Fibroblast of villous mesenchyme (primary cell): Measurements from ENCODE around the gene AFAP1L1. TPM values are rescaled to one million over a fixed set of nuclear protein-coding genes. Genes with fewer than 3 reads are reported as not detected.

ENCODE experiments used
- DNase-seq: peaks from one replicate; pipeline ENCODE4 v3.0.0-alpha.2; 2010; ENCODE audit warnings: low read depth
- H3K4me3 ChIP-seq: 2 replicates; pipeline ENCODE4 v1.5.1; 2011; ENCODE audit warnings: low read depth, mild to moderate bottlenecking, low read length
- total RNA-seq: library from RNA; depleted of rRNA; stranded (reverse); fragments of >200 nt; gene quantifications from 2 replicates; pipeline ENCODE4 v1.2.3, GENCODE V29; 2012
- TF ChIP-seq, protein P1 (sequence below): IDR thresholded peaks from 2 replicates; pipeline ENCODE4 v1.5.1; 2012; ENCODE audit warnings: low read depth, mild to moderate bottlenecking, low read length; ENCODE audit not compliant: insufficient read depth

The AFAP1L1 gene
- total RNA-seq, 1 donor, result 10.8 TPM

DNA sequence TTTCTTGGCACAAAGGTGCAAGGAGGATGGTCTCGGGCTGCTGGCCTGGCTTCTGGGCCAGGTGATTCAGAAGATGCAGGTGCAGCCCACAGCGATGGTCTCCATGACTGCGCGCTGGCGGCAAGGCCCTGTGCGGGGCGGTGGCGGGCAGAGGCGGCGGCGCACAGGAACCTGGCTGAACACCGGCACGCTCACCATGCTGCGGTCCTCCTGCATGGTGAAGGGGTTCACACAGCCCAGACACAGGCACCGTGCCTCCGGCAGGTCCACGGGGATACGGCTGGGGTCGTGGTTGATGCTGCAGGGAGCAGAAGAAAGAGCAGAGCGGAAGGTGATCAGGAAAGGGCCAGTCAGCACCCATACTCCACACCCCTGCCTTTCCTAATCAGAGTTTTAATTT is 102.6 kb downstream of the AFAP1L1 start:
- no peak overlapping the region for H3K4me3 ChIP-seq
- TF ChIP-seq, protein P1, sequence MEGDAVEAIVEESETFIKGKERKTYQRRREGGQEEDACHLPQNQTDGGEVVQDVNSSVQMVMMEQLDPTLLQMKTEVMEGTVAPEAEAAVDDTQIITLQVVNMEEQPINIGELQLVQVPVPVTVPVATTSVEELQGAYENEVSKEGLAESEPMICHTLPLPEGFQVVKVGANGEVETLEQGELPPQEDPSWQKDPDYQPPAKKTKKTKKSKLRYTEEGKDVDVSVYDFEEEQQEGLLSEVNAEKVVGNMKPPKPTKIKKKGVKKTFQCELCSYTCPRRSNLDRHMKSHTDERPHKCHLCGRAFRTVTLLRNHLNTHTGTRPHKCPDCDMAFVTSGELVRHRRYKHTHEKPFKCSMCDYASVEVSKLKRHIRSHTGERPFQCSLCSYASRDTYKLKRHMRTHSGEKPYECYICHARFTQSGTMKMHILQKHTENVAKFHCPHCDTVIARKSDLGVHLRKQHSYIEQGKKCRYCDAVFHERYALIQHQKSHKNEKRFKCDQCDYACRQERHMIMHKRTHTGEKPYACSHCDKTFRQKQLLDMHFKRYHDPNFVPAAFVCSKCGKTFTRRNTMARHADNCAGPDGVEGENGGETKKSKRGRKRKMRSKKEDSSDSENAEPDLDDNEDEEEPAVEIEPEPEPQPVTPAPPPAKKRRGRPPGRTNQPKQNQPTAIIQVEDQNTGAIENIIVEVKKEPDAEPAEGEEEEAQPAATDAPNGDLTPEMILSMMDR, result no peak
- no peak for DNase-seq

DNA sequence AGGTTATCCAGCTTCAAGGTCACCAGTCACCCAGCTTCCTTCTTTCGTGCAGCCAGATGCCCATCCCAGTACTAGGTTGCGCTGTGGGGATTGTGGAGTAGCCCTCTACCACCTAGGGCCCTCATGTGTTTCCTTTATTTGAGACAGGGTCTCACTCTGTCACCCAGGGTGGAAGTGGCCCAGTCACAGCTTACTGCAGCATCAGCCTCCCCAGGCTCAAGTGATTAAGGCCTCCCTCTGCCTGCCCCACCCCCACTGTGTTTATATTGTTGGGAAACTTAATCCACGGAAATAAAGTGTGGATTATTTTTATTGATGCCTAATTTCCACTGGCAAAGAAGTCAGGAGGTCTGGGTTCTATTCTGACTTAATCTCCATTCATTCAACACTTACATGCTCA is 103.1 kb downstream of the AFAP1L1 start:
- DNase-seq, result no peak
- TF ChIP-seq, protein P1, result no peak

GRCh38 chr5:149375434-149375833 is 103.8 kb downstream of the AFAP1L1 start:
- no peak overlapping the region for H3K4me3 ChIP-seq
- TF ChIP-seq, protein P1, result no peak
- no peak for DNase-seq

More for the DNA sequence above, 103.1 kb downstream of the AFAP1L1 start:
- H3K4me3 ChIP-seq, result no peak overlapping the region

GRCh38 chr5:149376104-149376503 is 104.4 kb downstream of the AFAP1L1 start:
- no peak for DNase-seq
- TF ChIP-seq, protein P1, result no peak
- H3K4me3 ChIP-seq, result no peak overlapping the region

GRCh38 chr5:149376711-149377447 is 105.2 kb downstream of the AFAP1L1 start:
- no peak overlapping the region for H3K4me3 ChIP-seq
- DNase-seq, result no peak
- TF ChIP-seq, protein P1, result no peak

DNA sequence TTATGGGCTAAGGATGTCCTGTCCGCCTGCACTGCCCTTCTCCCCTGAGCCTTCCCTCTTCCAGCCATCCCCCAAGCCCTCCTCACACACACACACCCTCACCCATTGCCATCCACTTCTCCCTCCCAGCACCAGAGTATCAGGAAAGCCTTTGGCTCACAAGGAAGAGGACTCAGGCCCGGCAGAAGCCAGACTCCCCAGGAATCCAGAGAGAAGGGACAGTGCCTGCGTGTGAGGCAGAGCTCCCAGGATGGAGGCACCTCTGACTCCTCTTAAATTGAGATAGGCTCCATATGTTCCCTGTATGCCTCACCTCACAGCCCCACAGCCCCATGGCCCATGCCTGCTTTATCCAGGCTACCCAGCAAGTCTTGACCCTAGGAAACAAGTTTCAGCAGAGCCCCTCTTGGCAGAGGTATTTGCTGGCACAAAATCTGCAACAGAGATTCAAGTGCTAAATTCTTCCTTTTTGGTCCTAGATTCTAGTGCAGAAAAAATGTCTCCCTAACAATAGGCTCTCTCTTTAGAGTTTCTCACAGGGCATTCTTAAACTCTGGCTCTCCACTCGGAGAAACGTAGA is 106.7 kb downstream of the AFAP1L1 start:
- no peak for DNase-seq
- no peak overlapping the region for H3K4me3 ChIP-seq
- TF ChIP-seq, protein P1, result no peak
